Fibroblast of gingiva (primary cell): ENCODE measurements around the gene EIF5A2.
"Not testable (repeated sequence)": the region's sequence is repeated elsewhere in the genome, so short reads cannot be mapped to it uniquely, and the experiment has no call there.

Experiments used
- DNase-seq: peaks from one replicate; pipeline ENCODE4 v3.0.0-alpha.2; 2011; ENCODE audit warnings: low read depth

The EIF5A2 gene

GRCh38 chr3:170908235-170909116 is at the start of gene EIF5A2:
Gene EIF5A2 (minus strand): TSS chr3:170908637. CDS start chr3:170907806, 831 bp downstream.
- peak; percentile 93 for DNase-seq

DNA sequence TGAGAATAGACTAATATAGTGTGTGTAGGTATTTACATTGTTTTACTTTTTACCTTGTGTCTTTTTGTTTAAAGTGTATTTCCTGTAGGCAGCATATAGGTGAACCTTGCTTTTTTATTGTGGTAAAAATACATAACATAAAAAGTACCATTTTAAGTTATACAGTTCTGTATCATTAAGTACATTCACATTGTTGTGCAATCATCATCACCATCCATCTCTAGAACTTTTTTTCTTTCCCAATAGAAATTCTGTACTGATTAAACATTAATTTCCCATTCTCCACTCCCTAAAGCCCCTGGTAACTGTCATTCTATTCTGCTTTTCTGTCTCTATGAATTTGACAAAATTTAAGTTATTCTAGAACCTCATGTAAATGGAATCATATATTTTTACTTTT is 48.2 kb upstream of the EIF5A2 start:
- no peak for DNase-seq

DNA sequence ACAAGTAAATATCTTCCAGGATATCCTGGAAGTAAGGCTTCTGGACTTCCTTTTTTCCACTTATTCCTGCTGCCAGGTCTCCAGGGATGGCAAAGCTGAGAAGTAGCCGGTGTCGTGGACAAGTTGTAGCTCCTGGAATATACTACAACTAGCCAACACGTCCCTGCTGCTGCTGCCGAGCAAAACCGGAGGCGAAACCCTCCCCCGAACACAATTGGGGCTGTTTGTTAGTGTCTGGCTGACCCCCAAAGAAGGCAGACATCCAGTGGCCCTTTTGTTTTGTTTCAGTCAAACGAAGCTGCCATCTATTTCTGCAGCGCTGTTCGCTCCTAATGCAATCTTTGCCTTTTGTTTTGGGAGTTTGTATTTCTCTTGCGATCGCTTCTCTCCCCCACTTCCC is 45.3 kb upstream of the EIF5A2 start:
- DNase-seq = no peak

DNA sequence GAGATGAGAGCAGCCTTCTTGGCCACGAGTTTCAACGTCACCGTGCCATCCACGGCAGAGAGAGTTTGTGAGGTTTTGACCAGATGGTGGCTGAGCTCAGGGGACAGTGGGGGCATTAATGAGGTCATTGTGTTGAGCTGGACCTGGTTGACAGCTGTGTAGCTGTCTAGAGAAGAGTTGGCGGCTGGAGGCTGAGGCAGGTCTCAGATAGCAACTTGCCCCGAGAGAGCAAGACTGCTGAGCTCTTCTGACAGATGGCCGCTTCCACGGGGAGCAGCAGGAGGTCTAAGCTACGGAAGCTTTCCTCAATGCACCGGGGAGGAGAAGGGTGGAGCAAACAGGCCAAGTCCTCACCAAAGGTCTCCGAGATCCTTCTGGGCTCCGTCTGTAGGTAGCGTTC is 44.8 kb upstream of the EIF5A2 start:
- DNase-seq = no peak

- DNase-seq = no peak
These were observed 40.8 kb upstream of the EIF5A2 start for GRCh38 chr3:170949211-170949610.

DNA sequence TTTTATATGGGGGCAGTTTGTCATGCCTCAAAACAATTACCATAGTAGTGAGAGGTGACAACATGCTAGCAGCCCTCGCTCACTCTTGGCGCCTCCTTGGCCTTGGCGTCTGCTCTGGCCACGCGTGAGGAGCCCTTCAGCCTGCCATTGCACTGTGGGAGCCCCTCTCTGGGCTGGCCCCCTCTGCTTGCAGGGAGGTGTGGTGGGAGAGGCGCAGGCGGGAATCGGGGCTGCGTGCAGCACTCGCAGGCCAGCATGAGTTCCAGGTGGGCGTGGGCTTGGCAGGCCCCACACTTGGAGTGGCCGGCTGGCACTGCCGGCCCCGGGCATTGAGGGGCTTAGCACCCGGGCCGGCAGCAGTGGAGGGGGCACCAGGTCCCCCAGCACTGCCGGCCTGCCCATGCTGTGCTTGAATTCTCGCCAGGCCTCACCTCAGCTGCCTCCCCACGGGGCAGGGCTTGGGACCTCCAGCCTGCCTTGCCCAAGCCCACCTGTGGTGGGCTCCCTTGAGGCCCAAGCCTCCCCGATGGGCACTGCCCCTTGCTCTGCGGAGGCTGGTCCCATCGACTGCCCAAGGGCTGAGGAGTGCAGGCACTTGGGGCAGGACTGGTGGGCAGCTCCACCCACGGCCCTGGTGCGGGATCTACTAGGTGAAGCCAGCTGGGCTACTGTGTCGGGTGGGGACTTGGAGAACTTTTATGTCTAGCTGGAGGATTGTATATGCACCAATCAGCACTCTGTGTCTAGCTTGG is 38.8 kb upstream of the EIF5A2 start:
- DNase-seq = no peak

DNA sequence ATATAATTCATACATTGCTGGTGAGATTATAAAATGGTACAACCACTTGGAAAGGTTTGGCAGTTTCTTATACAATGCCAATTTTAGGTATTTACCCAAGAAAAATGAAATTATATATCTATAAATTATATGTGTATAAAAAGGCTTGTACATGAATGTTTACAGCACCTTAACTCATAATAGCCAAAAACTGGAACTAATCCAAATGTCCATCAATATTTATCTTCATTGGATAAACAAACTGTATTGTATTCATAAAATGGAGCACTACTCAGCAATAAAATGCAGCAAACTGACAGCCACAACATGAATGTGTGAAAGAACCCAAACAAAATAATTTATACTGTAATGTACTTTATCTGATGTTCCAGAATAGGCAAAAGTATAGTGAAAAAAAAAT is 33.6 kb upstream of the EIF5A2 start:
- no peak for DNase-seq

DNA sequence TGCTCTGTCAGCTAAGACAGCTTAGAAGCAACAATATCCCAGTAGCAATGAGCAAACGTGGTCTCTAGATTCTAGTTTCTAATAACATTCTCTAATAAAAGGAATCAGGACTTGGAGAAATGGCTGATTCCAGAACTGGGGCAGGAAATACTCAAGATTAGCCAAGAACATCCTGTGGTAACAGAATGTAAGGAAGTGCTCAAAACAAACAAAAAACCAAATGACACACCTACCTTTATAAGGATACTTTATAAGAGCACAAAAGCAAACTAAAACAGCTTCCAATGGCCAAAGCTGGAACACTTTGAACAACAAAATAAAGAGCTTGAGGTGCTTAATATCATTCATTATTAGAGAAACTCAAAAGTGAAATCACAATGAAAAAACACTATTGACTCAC is 33.1 kb upstream of the EIF5A2 start:
- DNase-seq = no peak

- not testable (repeated sequence) for DNase-seq
These were observed 24.6 kb upstream of the EIF5A2 start for GRCh38 chr3:170933039-170933438.

DNA sequence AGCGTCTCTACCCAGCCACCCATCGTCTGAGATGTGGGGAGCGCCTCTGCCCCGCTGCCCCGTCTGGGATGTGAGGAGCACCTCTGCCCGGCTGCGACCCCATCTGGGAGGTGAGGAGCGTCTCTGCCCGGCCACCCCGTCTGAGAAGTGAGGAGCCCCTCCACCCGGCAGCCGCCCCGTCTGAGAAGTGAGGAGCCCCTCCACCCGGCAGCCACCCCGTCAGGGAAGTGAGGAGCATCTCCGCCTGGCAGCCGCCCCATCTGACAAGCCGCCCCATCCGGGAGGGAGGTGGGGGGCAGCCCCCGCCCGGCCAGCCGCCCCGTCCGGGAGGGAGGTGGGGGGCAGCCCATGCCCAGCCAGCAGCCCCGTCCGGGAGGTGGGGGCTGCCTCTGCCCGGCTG is 15.1 kb upstream of the EIF5A2 start:
- not testable (repeated sequence) for DNase-seq

- DNase-seq = no peak
These were observed 10.3 kb upstream of the EIF5A2 start for GRCh38 chr3:170918715-170919114.

- DNase-seq = no peak
These were observed 6.3 kb upstream of the EIF5A2 start for GRCh38 chr3:170914690-170915089.

DNA sequence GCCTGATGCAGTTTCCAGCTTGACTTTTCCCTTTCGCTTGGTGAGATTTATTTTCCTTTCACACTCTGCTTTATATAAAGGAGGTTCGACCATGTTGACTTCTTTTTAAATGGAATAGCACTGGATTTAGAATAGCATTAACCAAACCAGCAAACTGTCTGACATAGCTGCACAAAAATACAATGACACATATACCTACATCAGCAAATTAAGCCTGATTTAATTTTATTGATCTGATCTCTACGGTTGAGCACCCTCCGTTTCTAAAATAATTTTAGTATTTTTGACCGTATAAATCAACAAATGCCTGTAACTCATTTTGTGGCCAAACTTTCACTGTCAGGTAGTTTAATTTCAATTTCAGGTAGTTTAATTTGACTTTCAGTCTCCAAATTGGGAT is 5.8 kb upstream of the EIF5A2 start:
- no peak for DNase-seq

DNA sequence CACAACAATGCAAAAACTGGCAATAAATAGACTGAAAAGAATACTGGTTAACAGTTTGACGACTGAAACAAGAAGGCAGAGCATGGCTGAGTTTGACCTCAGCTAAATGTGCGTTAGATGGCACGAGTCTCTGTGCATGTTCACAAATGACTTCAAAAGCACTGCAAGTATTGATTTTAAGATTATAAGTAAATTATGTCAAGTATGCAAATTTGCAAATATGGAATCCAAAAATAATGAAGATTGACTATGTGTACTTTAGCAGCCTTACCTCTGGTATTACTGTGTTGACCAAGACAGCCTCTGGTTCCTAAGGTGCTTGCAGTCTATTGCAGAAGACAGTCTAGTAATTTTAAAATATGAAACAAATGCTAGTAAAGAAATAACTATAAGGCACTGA is 2.6 kb upstream of the EIF5A2 start:
- DNase-seq = no peak

DNA sequence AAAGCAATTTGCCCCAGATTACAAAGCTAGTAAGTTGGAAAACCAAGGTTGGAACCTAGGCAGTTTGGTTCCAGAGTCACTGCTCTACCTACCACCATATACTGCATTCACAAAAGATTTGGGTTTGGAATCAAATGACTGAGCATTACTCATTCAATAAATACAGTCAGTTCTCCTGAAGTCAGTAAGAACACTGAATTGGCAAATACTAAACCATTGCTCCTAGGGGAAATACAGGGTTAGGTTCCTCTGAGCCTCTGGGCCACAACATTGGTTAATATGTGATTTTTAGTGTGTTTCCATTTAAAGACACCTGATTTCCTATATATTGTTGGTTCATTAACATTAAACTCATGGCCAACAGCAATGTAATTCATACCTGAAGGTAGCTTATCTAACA is 2.1 kb upstream of the EIF5A2 start:
- DNase-seq = no peak

GRCh38 chr3:170909129-170909903 is 879 bp upstream of the EIF5A2 start:
- DNase-seq = peak; percentile 85

DNA sequence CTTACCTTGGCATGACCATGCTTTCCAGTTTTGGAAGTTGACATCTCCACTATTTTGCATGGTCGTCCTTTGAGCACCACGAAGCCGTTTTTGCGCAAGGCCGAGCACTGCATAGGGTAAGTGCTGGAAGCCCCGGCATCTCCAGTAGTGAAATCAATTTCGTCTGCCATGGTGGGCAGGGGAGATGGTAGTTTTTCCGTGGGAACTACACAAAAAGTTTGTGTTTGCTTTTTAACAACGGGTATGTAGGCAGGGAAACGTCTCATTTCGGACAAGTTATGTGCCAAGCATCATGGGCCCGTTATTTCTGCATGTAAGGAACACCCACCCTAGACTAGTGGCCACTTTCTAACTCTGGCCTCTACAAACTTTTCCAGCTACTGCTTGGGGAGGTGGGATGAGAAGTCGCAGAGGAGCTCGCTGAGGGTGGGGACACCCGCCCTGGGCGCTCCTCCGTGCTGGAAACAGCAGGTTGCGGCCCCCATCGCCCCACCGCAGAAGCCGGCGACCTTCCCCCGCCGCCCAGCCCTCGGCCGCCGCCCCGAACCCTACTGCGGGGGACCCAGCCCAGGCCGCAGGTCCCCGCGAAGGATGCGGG is 701 bp downstream of the EIF5A2 start:
- peak; percentile 8 for DNase-seq

DNA sequence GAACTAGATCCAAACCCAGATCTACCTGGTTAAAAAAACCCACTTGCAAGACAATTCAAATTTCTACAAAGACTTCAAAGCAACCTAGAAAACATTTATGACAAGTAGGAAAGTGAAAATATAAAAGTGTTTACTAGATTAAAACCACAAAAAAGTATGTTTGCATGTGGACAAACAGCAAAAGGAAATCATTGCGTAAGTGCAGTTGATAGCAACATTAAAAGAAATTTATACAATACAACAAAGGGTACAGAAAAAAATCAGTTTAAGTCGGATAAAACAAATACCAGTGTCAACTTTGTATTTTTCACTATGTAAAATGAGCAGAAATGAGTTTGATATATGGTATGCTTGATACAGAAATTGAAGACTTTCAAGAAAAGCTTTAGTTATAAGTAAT is 2.6 kb downstream of the EIF5A2 start:
- no peak for DNase-seq

DNA sequence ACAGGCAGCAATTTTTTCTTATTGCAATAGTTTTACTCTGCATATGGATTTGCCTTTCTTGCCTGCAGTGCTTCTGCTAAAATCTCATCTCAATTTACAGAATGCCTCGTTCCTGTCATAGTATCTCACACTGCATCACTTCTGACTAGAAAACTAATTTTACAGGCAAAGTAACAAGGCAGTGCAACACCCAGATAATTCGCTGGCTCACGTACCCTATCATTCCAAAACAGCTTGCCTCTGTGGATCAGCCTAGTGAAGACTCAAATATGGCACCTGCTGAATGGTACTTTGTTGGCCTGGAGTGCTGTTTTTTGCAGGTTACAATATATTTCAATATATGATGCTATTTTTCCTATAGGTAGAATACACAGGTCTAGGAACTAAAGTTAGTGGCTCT is 5.3 kb downstream of the EIF5A2 start:
- DNase-seq = no peak

DNA sequence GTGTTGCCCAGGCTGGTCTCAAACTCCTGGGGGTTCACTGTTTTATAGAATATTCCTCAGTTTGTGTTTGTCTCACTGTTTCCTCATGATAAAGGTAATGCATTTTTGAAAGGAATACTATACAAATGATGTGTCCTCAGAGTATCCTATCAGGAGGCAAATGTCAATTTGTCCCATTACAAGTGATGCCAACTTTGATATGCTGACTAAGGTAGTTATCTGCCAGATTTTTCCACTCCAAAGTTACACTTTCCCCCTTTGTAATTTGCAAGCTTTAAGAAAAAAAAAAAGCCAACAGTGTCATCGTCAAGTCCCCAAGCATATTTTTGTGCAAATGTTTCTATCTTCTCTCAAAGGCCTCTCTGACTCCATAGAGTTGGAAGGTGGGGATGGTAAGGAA is 9.0 kb downstream of the EIF5A2 start:
- DNase-seq = no peak

DNA sequence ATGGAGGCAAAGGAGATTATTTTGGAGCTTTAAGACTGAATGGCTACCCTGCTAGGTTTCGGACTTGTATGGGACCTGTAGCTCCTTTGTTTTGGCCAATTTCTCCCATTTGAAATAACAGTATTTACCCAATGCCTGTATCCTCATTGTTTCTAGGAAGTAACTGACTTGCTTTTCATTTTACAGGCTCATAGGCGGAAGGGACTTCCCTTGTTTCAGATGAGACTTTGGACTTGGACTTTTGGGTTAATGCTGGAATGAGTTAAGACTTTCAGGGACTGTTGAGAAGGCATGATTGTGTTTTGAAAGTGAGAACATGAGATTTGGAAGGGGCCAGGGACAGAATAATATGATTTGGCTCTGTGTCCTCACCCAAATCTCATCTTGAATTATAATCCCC is 10.5 kb downstream of the EIF5A2 start:
- DNase-seq = no peak

DNA sequence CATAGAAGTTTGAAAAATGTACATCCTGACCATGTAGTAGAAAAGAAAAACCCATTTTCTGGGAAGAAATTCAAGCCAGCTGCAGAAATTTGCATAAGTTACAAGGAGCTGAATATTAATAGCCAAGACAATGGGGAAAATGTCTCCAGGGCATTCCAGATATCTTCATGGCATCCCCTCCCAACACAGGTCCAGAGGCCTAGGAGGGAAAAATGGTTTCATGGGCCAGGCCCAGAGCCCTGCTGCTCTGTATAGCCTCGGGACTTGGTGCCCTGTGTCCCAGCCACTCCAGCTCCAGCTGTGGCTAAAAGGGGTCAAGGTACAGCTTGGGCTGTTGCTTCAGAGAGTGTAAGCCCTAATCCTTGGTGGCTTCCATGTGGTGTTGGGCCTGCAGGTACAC is 11.2 kb downstream of the EIF5A2 start:
- not testable (repeated sequence) for DNase-seq
